Ishikawa (cell line): Measurements from ENCODE around the gene SESN2.

Source experiments
- CREB1 ChIP-seq: IDR thresholded peaks from 2 replicates; pipeline ENCODE4 v1.6.1; 2012; ENCODE audit warnings: low read depth
- EGR1 ChIP-seq: IDR thresholded peaks from 2 replicates; pipeline ENCODE4 v1.6.1; 2012
- RAD21 ChIP-seq: IDR thresholded peaks from 2 replicates; pipeline ENCODE4 v1.6.1; 2012; ENCODE audit warnings: low read depth
- TCF12 ChIP-seq: IDR thresholded peaks from 2 replicates; pipeline ENCODE4 v1.6.1; 2012; ENCODE audit warnings: low read depth
- YY1 ChIP-seq: IDR thresholded peaks from 2 replicates; pipeline ENCODE4 v1.6.1; 2012; ENCODE audit warnings: low read depth
- TF ChIP-seq, protein P1 (sequence below): IDR thresholded peaks from 2 replicates; pipeline ENCODE4 v1.6.1; 2012; ENCODE audit warnings: low read depth, mild to moderate bottlenecking
- TF ChIP-seq, protein P2 (sequence below): IDR thresholded peaks from 2 replicates; pipeline ENCODE4 v1.6.1; 2012

DNA sequence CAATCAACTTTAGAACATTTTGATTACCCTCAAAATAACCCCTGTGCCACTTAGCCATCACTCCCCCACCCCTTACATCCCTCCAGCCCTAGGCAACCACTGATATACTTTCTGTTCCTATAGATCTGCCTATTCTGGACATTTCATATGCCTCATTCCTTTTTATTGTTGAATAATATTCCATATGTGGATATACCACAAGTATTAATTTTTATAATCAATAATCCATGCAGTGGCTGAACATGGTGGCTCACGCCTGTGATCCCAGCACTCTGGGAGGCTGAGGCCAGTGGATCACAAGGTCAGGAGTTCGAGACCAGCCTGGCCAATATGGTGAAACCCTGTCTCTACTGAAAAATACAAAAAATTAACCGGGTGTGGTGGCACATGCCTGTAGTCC, 49.4 kb downstream of the SESN2 start:
- TF ChIP-seq EGR1 = no peak
- TF ChIP-seq, protein P1, sequence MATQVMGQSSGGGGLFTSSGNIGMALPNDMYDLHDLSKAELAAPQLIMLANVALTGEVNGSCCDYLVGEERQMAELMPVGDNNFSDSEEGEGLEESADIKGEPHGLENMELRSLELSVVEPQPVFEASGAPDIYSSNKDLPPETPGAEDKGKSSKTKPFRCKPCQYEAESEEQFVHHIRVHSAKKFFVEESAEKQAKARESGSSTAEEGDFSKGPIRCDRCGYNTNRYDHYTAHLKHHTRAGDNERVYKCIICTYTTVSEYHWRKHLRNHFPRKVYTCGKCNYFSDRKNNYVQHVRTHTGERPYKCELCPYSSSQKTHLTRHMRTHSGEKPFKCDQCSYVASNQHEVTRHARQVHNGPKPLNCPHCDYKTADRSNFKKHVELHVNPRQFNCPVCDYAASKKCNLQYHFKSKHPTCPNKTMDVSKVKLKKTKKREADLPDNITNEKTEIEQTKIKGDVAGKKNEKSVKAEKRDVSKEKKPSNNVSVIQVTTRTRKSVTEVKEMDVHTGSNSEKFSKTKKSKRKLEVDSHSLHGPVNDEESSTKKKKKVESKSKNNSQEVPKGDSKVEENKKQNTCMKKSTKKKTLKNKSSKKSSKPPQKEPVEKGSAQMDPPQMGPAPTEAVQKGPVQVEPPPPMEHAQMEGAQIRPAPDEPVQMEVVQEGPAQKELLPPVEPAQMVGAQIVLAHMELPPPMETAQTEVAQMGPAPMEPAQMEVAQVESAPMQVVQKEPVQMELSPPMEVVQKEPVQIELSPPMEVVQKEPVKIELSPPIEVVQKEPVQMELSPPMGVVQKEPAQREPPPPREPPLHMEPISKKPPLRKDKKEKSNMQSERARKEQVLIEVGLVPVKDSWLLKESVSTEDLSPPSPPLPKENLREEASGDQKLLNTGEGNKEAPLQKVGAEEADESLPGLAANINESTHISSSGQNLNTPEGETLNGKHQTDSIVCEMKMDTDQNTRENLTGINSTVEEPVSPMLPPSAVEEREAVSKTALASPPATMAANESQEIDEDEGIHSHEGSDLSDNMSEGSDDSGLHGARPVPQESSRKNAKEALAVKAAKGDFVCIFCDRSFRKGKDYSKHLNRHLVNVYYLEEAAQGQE = no peak
- TF ChIP-seq CREB1 = no peak
- TF ChIP-seq, protein P2, sequence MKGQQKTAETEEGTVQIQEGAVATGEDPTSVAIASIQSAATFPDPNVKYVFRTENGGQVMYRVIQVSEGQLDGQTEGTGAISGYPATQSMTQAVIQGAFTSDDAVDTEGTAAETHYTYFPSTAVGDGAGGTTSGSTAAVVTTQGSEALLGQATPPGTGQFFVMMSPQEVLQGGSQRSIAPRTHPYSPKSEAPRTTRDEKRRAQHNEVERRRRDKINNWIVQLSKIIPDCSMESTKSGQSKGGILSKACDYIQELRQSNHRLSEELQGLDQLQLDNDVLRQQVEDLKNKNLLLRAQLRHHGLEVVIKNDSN = no peak
- no peak for TF ChIP-seq TCF12
- no peak for TF ChIP-seq YY1
- no peak for TF ChIP-seq RAD21
